ENCODE results near the gene SLC22A23. TPM values are rescaled to one million over a fixed set of nuclear protein-coding genes. Genes with fewer than 3 reads are reported as not detected.

SLC22A23 gene
- total and polyA plus RNA-seq, 4 donors, result 4.9 to 45.4 (median 19.7) TPM

GRCh38 chr6:3398755-3399696 lies 57.8 kb downstream of the SLC22A23 start:
- Histone ChIP-seq H3K27ac (ENCODE audit: low read depth in 1 of 2, low read length in 2 of 2) (peak overlapping the region; percentile 76 to 82), H3K9ac (ENCODE audit: low read depth in 1 of 2, low read length in 2 of 2) (no peak overlapping the region), H3K27me3 (ENCODE audit: control insufficient read depth in 4 of 4, insufficient read depth in 4 of 4, low read length in 3 of 4) (no peaks in the 10 kb centered on the region), H3K9me3 (ENCODE audit: control insufficient read depth in 4 of 4, low read length in 3 of 4) (no peaks in the 10 kb centered on the region), H3K4me1 (ENCODE audit: control insufficient read depth in 4 of 4, insufficient read depth in 4 of 4, low read length in 3 of 4) (peaks cover 25 to 90% (median 80%) of the 10 kb centered on the region in 4 donors), H3K4me3 (ENCODE audit: low read depth in 1 of 3, low read length in 3 of 3) (no peak overlapping the region), H3K36me3 (ENCODE audit: control insufficient read depth in 4 of 4, insufficient read depth in 3 of 4, low read depth in 1 of 4, low read length in 3 of 4) (no peaks in the 10 kb centered on the region)
- TF ChIP-seq YY1 (IDR thresholded peaks at IDR 0.05) (peak; percentile 33), RAD21 (IDR thresholded peaks at IDR 0.05) (no peak), SP1 (IDR thresholded peaks at IDR 0.05) (no peak), ZBTB33 (IDR thresholded peaks at IDR 0.05) (no peak), GABPA (IDR thresholded peaks at IDR 0.05 in 1 of 2, conservative IDR thresholded peaks at IDR 0.05 in 1 of 2) (no peak), FOXA2 (IDR thresholded peaks at IDR 0.05) (no peak), TAF1 (conservative IDR thresholded peaks at IDR 0.05) (no peak), REST (IDR thresholded peaks at IDR 0.05) (no peak), ATF3 (IDR thresholded peaks at IDR 0.05) (no peak), EGR1 (IDR thresholded peaks at IDR 0.05; ENCODE audit: low read depth in 2 of 2) (no peak), MAX (IDR thresholded peaks at IDR 0.05) (no peak), JUND (IDR thresholded peaks at IDR 0.05) (no peak), RXRA (IDR thresholded peaks at IDR 0.05) (peak in 1 of 2 donors; percentile 6), HNF4G (IDR thresholded peaks at IDR 0.05) (no peak), NR2F2 (IDR thresholded peaks at IDR 0.05) (no peak), FOXA1 (IDR thresholded peaks at IDR 0.05) (no peak), CTCF (IDR thresholded peaks at IDR 0.05; ENCODE audit: low read depth, low read length, missing input control) (no peak), HNF4A (conservative IDR thresholded peaks at IDR 0.05) (peak in 1 of 2 donors; percentile 5)
- 68% methylated on average over 18 of the region's 18 CpGs for WGBS
- no peak for DNase-seq (ENCODE audit: low spot score)
